Mesenteric fat pad (tissue), 1 donor: ENCODE data around the gene DGCR6L. TPM values are rescaled to one million over a fixed set of nuclear protein-coding genes. Genes with fewer than 3 reads are reported as not detected.
"Not testable (repeated sequence)": the region's sequence is repeated elsewhere in the genome, so short reads cannot be mapped to it uniquely, and the experiment has no call there.

ENCODE experiments used
- DNase-seq: peaks from one replicate; pipeline ENCODE4 v3.0.0-alpha.2; 2020; ENCODE audit warnings: low spot score
- total RNA-seq: library from RNA; stranded (reverse); fragmentation: NEBNext Ultra II Directional; extraction: Animal tissue kit (Norgen Biotek cat#: 25700); gene quantifications from one replicate; pipeline ENCODE4 v1.2.1, GENCODE V29; 2021
- donor health status: DM: yes; HTN: yes; CAD: no.

Gene DGCR6L
- total RNA-seq, 1 donor from 2014 or later, result 25.7 TPM

GRCh38 chr22:20328569-20328930 lies 8.7 kb upstream of the DGCR6L start:
- DNase-seq, result not testable (repeated sequence)

- not testable (repeated sequence) for DNase-seq
These were observed 6.1 kb upstream of the DGCR6L start for GRCh38 chr22:20325996-20326395.

- no peak for DNase-seq
These were observed 4.3 kb upstream of the DGCR6L start for GRCh38 chr22:20324139-20324516.

DNA sequence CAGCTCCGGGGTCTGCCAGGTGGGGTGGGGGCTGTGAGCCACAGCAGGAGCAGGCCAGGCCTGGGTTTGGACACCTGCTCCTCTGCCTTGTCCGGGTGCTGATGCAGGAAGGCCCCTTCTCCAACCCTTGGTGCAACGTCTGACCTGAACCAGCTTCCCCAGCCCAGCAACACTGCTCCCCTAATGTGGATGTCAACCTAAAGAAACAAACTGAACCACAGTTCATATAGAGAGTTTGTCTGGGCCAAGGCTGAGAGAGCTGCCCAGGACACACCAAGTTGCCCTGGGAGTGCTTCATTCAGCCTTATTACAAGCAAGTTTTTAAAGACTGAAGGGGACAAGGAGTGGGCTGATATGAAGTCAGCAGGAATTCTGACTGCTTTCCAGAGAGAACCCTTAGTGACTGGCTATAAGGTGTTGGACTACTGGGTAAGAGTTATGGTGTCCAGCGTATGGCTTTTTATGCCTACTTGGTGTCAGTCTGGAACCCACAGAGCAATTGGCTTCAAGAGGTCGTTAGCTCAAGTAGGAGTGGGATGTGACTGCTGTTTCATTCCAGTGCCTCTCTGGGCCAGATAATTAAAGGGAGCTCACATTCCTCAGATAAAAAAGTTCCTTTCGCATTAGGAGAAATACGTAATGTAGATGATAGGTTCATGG lies 1.8 kb upstream of the DGCR6L start:
- not testable (repeated sequence) for DNase-seq

GRCh38 chr22:20320659-20321551 lies 1.0 kb upstream of the DGCR6L start:
- not testable (repeated sequence) for DNase-seq

DNA sequence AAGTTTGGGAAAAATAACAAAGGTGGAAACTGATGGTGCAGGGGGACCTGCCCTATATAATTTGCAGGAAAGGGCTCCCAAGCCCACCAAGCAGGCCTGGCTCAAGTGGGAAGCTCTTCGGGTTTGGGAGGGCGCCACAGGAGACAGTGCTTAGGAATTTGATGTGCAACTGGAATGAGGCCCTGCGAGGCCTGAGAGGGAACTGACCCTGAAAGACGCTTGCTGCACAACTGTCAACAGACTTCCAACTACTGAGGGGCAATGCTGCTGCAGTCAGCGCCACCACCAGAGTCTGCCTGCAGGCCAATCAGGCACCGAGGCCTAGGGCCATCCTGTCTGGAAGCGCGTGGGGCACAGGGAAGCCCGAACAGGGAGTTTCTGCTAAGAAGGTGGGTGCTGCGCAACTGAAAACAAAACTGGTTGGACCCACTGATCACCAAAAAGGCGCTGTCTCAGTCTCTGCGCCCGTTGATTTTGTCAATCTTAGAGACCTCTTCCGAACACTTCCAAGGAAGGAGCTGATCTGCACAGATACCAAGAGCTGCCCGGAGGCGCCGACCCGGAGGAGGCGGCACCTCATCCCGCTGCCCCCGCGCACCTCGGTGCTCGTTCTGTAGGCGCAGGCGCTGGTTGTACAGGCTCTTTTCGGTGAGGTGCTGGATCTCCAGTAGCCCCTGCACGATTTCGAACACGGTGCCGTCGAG lies 667 bp downstream of the DGCR6L start:
- peak; percentile 89 for DNase-seq

DNA sequence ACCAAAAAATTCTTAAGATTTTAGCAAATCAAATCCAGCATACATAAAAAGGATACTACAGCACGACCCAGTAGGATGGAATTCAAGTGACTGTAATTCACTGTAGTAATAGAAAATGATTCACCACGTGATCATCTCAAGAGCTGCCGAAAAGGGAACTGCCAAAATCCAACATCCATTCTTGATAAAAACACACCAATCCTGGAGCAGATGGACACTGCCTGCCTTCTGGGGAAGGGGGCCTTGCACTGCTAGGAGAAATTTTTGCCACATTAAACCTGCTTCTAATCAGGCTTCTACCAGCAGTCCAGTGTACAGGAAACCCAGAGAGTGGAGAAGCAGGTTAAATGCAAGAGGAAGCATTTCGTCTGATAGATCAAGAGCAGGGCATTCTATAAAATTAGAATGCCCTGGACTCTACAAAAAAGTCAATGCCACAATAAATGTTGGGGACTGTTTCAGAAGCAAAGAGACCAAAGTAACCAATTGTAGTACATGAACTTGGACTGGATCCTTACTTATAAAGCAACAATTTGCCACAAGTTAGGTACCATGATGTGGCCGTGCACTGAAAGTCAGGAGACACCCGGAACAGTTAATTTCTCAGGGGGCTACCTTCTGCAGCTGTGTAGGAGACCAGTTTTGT lies 1.7 kb downstream of the DGCR6L start:
- not testable (repeated sequence) for DNase-seq

GRCh38 chr22:20317402-20318042 lies 2.3 kb downstream of the DGCR6L start:
- peak; percentile 73 for DNase-seq

- DNase-seq, result peak; percentile 35
These were observed 2.9 kb downstream of the DGCR6L start for GRCh38 chr22:20316844-20317401.

GRCh38 chr22:20316217-20316843 lies 3.5 kb downstream of the DGCR6L start:
- DNase-seq, result peak; percentile 69

- DNase-seq, result peak; percentile 85
These were observed 4.3 kb downstream of the DGCR6L start for GRCh38 chr22:20315337-20316216.

- peak; percentile 75 for DNase-seq
These were observed 5.0 kb downstream of the DGCR6L start for GRCh38 chr22:20314741-20315336.

- peak; percentile 37 for DNase-seq
These were observed 5.7 kb downstream of the DGCR6L start for GRCh38 chr22:20314206-20314605.

- peak; percentile 69 for DNase-seq
These were observed 6.4 kb downstream of the DGCR6L start for GRCh38 chr22:20313306-20314077.

DNA sequence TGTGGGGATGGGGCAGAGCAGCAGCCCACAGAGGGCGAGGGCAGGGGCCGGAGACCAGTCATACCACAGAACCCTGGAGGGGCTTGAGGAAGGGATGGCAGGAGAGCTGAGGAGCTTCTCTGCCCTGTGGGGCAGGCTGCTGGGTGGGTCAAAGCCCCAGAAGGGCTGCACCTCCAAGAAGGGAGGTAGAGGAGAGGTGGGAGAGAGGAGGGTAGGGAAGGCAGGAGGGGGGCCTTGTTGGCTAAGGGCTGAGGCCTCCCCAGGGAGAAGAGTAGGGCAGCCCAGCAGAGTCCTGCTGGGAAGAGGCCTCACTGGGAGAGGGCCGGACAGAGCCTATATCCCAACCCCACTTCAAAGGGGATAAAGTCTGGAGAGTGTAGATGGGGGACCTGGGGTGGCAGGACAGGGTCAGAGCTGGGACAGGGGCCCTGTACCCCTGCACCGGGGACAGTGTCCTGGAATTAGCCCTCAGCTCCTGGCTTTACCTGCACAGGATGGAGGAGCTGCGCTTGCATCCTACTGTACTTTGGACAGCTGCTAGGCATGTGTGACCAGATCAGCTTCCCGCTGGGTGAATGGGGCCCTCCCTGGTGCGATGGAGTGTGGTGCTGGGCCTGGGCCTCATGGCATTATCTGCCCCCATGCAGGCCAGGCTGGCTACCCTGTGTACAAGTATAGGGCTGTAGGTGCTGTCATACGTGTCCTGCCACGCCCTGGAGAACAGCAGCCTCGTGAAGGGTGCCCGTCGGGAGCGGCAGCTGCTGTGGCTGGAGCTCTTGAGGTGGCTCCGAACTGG lies 7.3 kb downstream of the DGCR6L start:
- DNase-seq, result peak; percentile 83

- DNase-seq, result peak; percentile 68
These were observed 8.4 kb downstream of the DGCR6L start for GRCh38 chr22:20311249-20312062.
